GM12892 (cell line): ENCODE results near the gene PSMD9.

Source experiments
- DNase-seq: peaks from one replicate; pipeline ENCODE4 v3.0.0; 2011; ENCODE audit not compliant: insufficient read length
- FAIRE-seq: peaks from 2 replicates; lab custom pipeline; 2011; peaks lifted over from hg19 to GRCh38; lab: Jason Lieb, UNC
- POLR2A ChIP-seq: IDR thresholded peaks from 2 replicates; pipeline ENCODE4 v1.6.1; 2011; ENCODE audit warnings: low read depth, low read length, control low read depth
- POLR2AphosphoS5 ChIP-seq: IDR thresholded peaks from 2 replicates; pipeline ENCODE4 v1.6.1; 2011; ENCODE audit warnings: low read depth, low read length, control low read depth
- TAF1 ChIP-seq: IDR thresholded peaks from 2 replicates; pipeline ENCODE4 v1.6.1; 2011; ENCODE audit warnings: low read depth, mild to moderate bottlenecking, control low read depth, low read length, borderline replicate concordance

PSMD9 gene

DNA sequence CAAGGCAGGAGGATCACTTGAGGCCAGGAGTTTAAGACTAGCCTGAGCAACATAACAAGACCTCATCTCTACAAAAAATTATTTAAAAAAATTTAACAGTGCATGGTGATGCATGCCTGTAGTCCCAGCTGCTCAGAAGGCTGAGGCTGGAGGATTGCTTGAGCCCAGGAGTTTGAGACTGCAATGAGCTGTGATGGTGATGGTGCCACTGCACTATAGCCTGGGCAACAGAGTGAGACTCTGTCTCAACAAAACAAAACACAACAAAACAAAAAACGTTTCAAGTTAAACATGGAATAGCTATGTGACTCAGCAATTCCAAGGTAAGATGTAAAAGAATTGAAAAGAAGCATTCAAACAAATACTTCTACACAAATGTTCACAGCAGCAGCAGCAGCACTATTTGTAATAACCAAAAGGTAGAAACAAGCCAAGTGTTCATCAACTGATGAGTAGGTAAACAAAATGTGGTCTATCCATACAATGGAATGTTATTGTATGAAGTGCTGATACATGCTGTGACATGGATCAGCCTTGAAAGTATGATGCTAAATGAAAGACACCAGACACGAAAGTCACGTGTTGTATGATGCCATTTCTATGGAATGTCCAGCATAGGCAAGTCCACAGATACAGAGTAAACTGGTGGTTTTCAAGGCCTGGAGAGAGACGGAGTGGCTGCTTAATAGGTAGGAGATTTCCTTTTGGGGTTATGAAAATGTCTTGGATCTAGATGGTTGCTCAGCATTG is 61.2 kb downstream of the PSMD9 start:
- TF ChIP-seq POLR2AphosphoS5: no peak
- TF ChIP-seq TAF1: no peak
- TF ChIP-seq POLR2A: no peak
- no peak for DNase-seq
- no peak for FAIRE-seq

DNA sequence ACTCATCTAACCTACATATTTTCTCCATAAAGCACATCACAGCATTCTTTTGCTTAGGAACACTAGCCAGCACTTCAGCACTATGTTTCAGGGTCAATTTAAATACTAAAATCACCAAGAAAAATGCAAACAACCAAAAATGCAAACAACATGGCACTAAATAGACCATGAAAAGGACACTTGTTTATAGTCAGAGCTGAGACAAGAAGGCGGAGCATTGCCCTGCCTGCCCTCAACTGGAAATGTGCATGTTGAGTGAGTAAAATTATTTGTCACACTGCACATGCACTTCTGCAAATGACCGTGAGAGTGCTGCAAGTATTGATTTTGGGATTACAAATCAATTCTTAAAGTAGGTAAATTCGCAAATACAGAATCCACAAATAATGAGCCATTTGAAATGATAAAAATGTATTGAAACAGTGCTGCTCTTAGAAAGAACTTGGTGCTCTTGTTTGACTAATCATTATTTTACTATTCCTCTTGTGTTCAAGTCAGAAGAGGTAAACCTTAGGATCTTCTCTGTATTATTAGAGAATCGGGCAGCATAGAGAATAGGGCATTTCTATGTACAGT is 64.6 kb downstream of the PSMD9 start:
- no peak for FAIRE-seq
- DNase-seq: no peak

DNA sequence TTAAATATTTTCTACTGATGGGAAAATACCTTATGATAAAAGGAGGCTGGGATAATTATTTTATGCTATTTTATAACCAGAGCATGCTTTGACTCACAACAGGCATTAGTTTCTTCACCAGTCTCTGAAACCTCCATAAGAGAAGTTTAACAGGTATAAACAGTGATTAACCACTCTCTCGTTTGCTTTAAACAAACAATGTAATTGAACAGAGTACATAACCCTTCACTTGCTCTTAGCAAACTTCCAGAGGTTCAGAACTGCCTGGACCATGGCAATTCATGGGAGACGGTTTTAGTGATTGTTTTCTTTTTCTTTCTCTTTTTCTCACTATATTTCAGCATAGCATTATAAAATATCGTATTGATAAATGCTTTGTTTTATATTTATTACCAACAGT is 65.1 kb downstream of the PSMD9 start:
- TF ChIP-seq TAF1 (no peak), POLR2A (no peak)
- DNase-seq: no peak
- no peak for FAIRE-seq

More for the DNA sequence above, 64.6 kb downstream of the PSMD9 start:
- TF ChIP-seq POLR2A (no peak), POLR2AphosphoS5 (no peak), TAF1 (no peak)

DNA sequence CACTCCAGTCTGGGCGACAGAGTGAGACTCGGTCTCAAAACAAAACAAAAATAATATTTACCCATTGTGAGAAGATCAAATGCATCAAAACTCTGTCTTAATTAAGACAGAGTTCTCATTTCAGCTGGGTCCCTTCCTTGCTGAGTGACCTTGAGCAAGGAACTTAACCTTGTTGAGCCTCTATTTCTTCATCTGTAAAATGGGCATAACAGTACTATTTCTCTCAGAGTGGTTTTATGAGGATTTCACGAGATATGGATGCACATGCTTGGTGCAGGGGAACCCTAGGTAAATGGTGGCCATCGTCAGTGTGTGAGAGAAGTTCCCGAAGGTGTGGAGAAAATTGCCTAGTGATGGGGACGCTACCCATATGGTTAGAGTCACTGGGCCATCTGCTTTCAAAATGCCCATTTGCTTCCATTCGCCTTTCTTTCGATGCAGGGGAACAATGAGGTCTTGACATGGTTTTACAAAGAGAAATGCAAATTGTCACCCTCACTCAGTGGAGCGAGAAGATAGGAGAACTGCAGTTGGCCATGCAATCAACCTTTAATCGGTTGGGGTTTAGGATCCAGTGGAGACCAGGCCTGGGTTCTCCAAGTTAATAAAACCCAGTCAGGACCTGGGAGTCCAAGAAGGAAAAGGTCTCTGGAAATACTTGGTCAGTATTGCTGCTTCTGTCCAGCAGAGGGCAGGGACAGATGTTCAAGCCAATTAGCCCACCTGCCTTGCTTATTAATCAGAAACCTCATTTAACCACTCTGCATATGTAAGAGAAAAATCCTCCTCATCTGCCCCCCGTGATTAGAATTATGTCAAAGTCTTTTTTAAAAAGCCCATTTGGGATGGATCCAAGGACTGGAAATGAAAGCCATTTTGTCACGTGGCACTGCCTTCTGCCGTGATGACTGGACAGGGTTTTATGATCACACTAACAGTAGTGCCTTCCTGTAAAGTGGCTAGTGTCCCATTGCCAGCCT is 67.0 kb downstream of the PSMD9 start:
- DNase-seq (no peak), FAIRE-seq (no peak)
- no peak for TF ChIP-seq POLR2A
- TF ChIP-seq POLR2AphosphoS5: no peak
- no peak for TF ChIP-seq TAF1

DNA sequence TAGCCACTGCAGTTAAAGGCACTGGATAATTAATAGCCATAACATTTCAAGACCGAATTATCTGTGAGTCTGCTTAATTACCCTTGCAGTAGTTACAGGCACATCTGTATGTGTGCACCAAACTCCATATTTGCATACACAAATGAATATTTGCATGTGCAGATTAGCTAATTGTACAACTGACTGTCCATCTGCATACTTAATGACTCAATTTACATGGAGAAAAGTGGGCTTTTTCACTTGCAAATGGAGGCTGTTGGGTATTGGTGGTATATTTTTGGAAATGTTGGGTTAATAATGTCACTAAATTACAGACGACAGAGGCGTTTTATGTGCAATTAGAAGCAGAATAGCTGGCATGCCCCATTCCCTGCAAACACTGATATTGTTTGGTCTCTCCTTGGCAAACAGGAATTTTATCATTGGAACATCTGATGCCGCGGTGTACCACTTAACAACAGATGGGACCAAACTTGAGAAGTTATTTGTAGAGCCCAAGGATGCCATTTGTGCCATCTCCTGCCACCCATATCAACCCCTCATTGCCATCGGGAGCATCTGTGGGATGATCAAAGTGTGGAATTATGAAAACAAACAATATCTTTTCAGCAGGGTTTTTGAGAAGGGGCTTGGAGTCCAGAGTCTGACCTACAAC is 69.4 kb downstream of the PSMD9 start:
- TF ChIP-seq POLR2A: no peak
- TF ChIP-seq TAF1: no peak
- no peak for FAIRE-seq
- no peak for DNase-seq

DNA sequence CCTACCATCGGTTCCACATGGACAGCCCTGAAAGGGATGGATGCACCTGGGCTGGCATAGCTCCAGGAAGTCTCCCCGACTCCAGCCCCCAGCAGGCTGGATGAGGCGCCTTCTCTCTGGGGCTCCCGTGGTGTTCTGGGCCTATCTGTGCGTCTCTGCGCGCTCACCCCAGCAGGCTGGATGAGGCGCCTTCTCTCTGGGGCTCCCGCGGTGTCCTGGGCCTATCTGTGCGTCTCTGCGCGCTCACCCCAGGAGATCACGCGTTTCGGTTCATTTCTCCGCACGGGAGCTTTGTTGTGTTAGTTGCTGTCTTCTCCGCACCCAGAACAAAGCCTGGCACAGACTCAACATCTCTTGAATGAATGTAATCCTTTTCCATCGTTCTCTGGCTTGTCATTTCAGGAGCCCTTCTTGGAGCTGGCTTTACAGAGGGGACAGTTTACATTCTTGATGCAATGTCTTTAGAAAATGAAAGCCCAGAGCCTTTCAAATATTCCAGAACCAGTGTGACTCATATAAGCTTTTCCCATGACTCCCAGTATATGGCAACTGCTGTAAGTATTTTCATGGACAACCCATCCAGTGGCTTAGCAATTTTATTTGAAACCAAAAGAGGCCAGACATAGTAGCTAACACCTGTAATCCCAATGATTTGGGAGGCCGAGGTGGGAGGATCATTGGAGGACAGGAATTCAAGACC is 70.1 kb downstream of the PSMD9 start:
- FAIRE-seq (no peak), DNase-seq (no peak)
- no peak for TF ChIP-seq TAF1
- no peak for TF ChIP-seq POLR2A
- no peak for TF ChIP-seq POLR2AphosphoS5

DNA sequence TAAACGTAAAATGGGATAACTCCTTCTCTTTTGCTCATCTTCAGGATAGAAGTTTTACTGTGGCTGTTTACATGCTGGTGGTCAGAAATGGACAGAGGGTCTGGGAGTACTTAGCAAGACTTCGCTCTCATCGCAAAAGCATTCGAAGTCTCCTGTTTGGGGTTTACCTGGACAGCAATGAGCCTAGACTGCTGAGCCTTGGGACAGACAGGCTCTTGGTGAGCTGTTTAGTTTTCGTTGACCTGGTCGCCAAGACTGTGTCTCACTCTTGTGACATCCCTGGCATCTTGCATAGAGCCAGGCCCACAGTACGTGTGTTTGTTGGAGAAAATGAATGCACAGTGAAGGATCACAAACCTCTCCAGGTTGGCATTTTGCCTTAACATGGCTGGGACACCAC is 72.0 kb downstream of the PSMD9 start:
- DNase-seq (no peak), FAIRE-seq (no peak)
- TF ChIP-seq TAF1 (no peak), POLR2A (no peak)

DNA sequence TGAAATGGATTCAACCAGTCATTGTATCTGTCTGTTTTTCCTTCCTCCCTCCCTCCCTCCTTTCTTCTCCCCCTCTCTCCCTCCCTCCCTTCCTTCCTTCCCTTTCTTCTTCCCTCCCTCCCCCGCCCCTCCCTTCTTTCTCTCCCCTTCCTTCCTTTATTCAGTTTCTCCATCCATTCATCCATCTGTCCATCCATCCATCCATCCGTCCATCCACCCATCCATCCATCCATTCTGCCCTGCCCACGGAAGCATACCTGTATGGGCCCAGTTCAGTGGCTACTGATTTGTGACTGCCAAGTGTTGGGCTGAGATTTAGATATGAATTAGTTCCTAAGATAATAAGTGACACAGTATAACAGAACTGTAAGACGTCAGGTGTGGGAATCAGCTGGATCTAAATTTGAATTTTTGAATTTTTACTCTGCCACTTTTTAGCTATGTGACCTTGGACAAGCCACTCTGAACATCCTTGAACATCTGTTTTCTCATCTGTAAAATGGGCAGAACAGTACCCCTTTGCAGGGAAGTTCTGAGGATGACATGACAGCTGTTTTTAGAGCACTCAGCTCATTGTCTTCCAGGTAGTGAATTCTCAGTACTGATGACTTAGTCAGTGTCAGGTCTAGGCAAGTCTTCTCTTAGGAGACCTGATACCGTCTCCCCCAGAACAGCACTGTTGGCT is 72.7 kb downstream of the PSMD9 start:
- no peak for TF ChIP-seq POLR2A
- TF ChIP-seq TAF1: no peak
- no peak for TF ChIP-seq POLR2AphosphoS5
- DNase-seq (no peak), FAIRE-seq (no peak)

DNA sequence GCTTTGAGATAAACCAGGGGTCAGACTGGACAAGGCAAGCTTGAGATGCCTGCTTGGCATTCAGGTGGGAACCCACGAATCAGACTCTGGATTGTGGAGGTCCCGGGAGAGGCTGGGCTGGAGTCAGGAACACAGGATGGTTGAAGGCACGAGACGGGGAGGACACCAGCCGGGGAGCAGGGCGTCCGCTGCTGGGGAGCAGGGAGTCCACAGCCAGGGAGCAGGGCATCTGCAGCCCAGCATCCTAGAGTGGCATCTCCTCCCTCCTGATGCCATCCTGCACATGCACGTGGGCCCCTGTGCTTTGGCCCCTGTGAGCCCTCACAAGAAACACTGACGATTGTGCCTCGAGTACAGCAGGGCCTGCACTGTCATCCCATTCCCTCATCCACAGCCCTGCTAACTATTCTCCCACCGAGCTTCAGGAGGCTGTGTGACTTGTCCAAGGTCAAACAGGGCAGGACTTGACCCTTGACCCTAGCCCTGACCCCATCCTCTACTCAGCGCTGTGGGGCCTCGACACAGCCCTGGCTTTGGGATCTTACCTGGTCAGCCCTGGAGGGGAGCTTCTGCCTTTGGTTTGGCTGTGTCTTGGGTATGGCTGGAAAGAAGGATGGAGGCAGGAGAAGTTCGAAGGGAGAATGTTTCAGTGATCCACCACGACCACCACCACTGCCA is 74.9 kb downstream of the PSMD9 start:
- FAIRE-seq (no peak), DNase-seq (no peak)

More for the DNA sequence above, 74.9 kb downstream of the PSMD9 start:
- no peak for TF ChIP-seq TAF1
